Tibial artery (tissue), 4 donors: ENCODE measurements around the gene SMYD3.

ENCODE experiments used
- DNase-seq, 2 donors: peaks; one replicate each; pipeline ENCODE4 v3.0.0-alpha.2; 2019
- H3K27ac ChIP-seq, 2 donors: fragments of 200-600 bp; sonication (generic) in 1 of 2; 1 replicate in 1 of 2; 2 replicates in 1 of 2; pipeline ENCODE4 v1.5.1; 2018 to 2019; ENCODE audit warnings: mild to moderate bottlenecking in 1 of 2
- H3K27me3 ChIP-seq, 2 donors: fragments of 200-600 bp; sonication (generic) in 1 of 2; one replicate each; pipeline versions ENCODE4 v1.5.1 to v1.6.0; 2016 to 2019
- H3K36me3 ChIP-seq, 3 donors: fragments of 200-600 bp; sonication (generic) in 2 of 3; one replicate each; pipeline ENCODE4 v1.5.1; 2016 to 2019; ENCODE audit warnings: mild to moderate bottlenecking in 2 of 3
- H3K4me1 ChIP-seq, 4 donors: fragments of 200-600 bp; sonication (generic) in 2 of 4; 1 replicate in 3 of 4; 2 replicates in 1 of 4; pipeline ENCODE4 v1.5.1; 2016 to 2019
- H3K4me3 ChIP-seq, 2 donors: fragments of 200-600 bp; sonication (generic) in 1 of 2; 1 replicate in 1 of 2; 2 replicates in 1 of 2; pipeline ENCODE4 v1.5.1; 2018 to 2019; ENCODE audit warnings: mild to moderate bottlenecking in 2 of 2
- H3K9me3 ChIP-seq, 3 donors: fragments of 200-600 bp; sonication (generic) in 1 of 3; one replicate each; pipeline ENCODE4 v1.5.1; 2016 to 2019
- CTCF ChIP-seq, 2 experiments: fragments of 200-600 bp in 1 of 2; fragments of 450-650 bp in 1 of 2; IDR thresholded peaks; one replicate each; pipeline ENCODE4 v1.5.1; 2017 to 2019; ENCODE audit warnings: antibody characterized with exemption in 2 of 2, mild to moderate bottlenecking in 1 of 2, moderate library complexity in 1 of 2
- intact Hi-C: fragments of 100-400 bp; cut with DNase I; formaldehyde crosslinking; loops from one replicate; pipeline ENCODE4 v1.15.0; 2023; ENCODE audit warnings: low total_unique reads

SMYD3 gene

GRCh38 chr1:246404078-246404477 lies 103.0 kb downstream of the SMYD3 start:
- H3K36me3 ChIP-seq: no peaks in the 10 kb centered on the region

GRCh38 chr1:246398126-246398813 lies 108.8 kb downstream of the SMYD3 start:
- Histone ChIP-seq H3K27me3 (no peaks in the 10 kb centered on the region), H3K9me3 (no peaks in the 10 kb centered on the region), H3K36me3 (no peaks in the 10 kb centered on the region), H3K27ac (no peak overlapping the region), H3K4me3 (no peak overlapping the region), H3K4me1 (peaks cover 0 to 5% (median 0%) of the 10 kb centered on the region in 4 donors)
- no peak for DNase-seq
- intact Hi-C loops: no loop called here
- TF ChIP-seq CTCF (IDR thresholded peaks at IDR 0.05): no peak

More at GRCh38 chr1:246404078-246404477, 103.0 kb downstream of the SMYD3 start:
- Histone ChIP-seq H3K4me1 (peaks cover 0 to 5% (median 0%) of the 10 kb centered on the region in 4 donors), H3K9me3 (no peaks in the 10 kb centered on the region), H3K4me3 (no peak overlapping the region), H3K27ac (no peak overlapping the region), H3K27me3 (no peaks in the 10 kb centered on the region)
- no peak for DNase-seq
- TF ChIP-seq CTCF (IDR thresholded peaks at IDR 0.05): no peak
- intact Hi-C loops: loop anchor here (2.0 kb wide), 1 partner anchor 33 kb away; no protein-coding TSS in a partner anchor

GRCh38 chr1:246397046-246397445 lies 110.0 kb downstream of the SMYD3 start:
- Histone ChIP-seq H3K27me3 (no peaks in the 10 kb centered on the region), H3K27ac (no peak overlapping the region), H3K36me3 (no peaks in the 10 kb centered on the region), H3K9me3 (no peaks in the 10 kb centered on the region), H3K4me1 (peaks cover 0 to 5% (median 0%) of the 10 kb centered on the region in 4 donors), H3K4me3 (no peak overlapping the region)
- no peak for DNase-seq
- no peak for TF ChIP-seq CTCF (IDR thresholded peaks at IDR 0.05)
- intact Hi-C loops: no loop called here

- H3K4me1 ChIP-seq: peaks cover 0 to 5% (median 0%) of the 10 kb centered on the region in 4 donors
- H3K9me3 ChIP-seq: peaks cover 0 to 6% (median 0%) of the 10 kb centered on the region in 3 donors
- no peak overlapping the region for H3K27ac ChIP-seq
- intact Hi-C loops: no loop called here
- no peak for TF ChIP-seq CTCF (IDR thresholded peaks at IDR 0.05)
- DNase-seq: no peak
- no peaks in the 10 kb centered on the region for H3K36me3 ChIP-seq
- no peak overlapping the region for H3K4me3 ChIP-seq
- no peaks in the 10 kb centered on the region for H3K27me3 ChIP-seq
These were observed 110.8 kb downstream of the SMYD3 start for GRCh38 chr1:246396322-246396721.

GRCh38 chr1:246394121-246394520 lies 113.0 kb downstream of the SMYD3 start:
- H3K27me3 ChIP-seq: no peaks in the 10 kb centered on the region
- no peak for DNase-seq
- no peak overlapping the region for H3K27ac ChIP-seq
- no peaks in the 10 kb centered on the region for H3K36me3 ChIP-seq
- intact Hi-C loops: no loop called here
- no peaks in the 10 kb centered on the region for H3K4me1 ChIP-seq
- peaks cover 0 to 13% (median 6%) of the 10 kb centered on the region in 3 donors for H3K9me3 ChIP-seq
- no peak overlapping the region for H3K4me3 ChIP-seq
- TF ChIP-seq CTCF (IDR thresholded peaks at IDR 0.05): no peak
